ENCODE measurements around the gene OR4X2. TPM values are rescaled to one million over a fixed set of nuclear protein-coding genes. Genes with fewer than 3 reads are reported as not detected.
"Not testable (repeated sequence)": the region's sequence is repeated elsewhere in the genome, so short reads cannot be mapped to it uniquely, and the experiment has no call there.

The OR4X2 gene
- total RNA-seq, 1 donor, result not detected

DNA sequence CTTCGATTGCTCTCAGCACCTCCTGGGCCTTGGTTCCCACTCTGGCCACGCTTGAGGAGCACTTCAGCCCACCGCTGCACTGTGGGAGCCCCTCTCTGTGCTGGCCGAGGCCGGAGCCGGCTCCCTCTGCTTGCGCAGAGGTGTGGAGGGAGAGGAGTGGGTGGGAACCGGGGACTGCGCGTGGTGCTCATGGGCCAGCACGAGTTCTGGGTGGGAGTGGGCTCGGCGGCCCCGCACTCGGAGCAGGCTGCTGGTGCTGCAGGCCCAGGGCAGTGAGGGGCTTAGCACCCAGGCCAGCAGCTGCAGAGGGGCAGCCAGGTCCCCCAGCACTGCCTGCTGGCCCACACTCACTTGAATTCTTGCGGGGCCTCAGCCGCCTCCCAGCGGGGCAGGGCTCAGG, 16.1 kb upstream of the OR4X2 start:
- H3K79me2 ChIP-seq (ENCODE audit: insufficient read depth, low read length), result no peaks in the 10 kb centered on the region
- no peak for DNase-seq (ENCODE audit: insufficient read length, low spot score, missing footprints)
- no peaks in the 10 kb centered on the region for H3K9me3 ChIP-seq (ENCODE audit: low read depth, low read length)
- no peak overlapping the region for H3K4me3 ChIP-seq (ENCODE audit: insufficient read depth, low read length)
- H3K36me3 ChIP-seq (ENCODE audit: insufficient read depth, low read length), result no peaks in the 10 kb centered on the region
- H3K4me2 ChIP-seq (ENCODE audit: insufficient read depth, low read length), result no peak overlapping the region
- no peaks in the 10 kb centered on the region for H3K27me3 ChIP-seq (ENCODE audit: insufficient read depth, low read length)
- no peak overlapping the region for H3K27ac ChIP-seq (ENCODE audit: low read depth, low read length)
- TF ChIP-seq, protein P1, sequence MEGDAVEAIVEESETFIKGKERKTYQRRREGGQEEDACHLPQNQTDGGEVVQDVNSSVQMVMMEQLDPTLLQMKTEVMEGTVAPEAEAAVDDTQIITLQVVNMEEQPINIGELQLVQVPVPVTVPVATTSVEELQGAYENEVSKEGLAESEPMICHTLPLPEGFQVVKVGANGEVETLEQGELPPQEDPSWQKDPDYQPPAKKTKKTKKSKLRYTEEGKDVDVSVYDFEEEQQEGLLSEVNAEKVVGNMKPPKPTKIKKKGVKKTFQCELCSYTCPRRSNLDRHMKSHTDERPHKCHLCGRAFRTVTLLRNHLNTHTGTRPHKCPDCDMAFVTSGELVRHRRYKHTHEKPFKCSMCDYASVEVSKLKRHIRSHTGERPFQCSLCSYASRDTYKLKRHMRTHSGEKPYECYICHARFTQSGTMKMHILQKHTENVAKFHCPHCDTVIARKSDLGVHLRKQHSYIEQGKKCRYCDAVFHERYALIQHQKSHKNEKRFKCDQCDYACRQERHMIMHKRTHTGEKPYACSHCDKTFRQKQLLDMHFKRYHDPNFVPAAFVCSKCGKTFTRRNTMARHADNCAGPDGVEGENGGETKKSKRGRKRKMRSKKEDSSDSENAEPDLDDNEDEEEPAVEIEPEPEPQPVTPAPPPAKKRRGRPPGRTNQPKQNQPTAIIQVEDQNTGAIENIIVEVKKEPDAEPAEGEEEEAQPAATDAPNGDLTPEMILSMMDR (IDR thresholded peaks at IDR 0.05; ENCODE audit: extremely low read depth, low read depth, low read length), result no peak
- no peaks in the 10 kb centered on the region for H3K4me1 ChIP-seq (ENCODE audit: insufficient read depth, low read length)
- H4K20me1 ChIP-seq (ENCODE audit: insufficient read depth, low read length), result no peaks in the 10 kb centered on the region
- no peak overlapping the region for H2AFZ ChIP-seq (ENCODE audit: low read length)

DNA sequence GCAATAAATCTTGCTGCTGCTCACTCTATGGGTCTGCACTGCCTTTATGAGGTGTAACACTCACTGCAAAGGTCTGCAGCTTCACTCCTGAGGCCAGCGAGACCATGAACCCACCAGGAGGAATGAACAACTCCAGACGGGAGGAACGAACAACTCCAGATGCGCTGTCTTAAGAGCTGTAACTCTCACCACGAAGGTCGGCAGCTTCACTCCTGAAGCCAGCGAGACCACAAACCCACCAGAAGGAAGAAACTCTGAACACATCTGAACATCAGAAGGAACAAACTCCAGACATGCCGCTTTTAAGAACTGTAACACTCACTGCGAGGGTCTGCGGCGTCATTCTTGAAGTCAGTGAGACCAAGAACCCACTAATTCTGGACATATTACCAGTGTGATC, 14.8 kb upstream of the OR4X2 start:
- not testable (repeated sequence) for H3K79me2 ChIP-seq (ENCODE audit: insufficient read depth, low read length); H3K4me1 ChIP-seq (ENCODE audit: insufficient read depth, low read length); H3K4me3 ChIP-seq (ENCODE audit: insufficient read depth, low read length); H3K4me2 ChIP-seq (ENCODE audit: insufficient read depth, low read length); H3K27me3 ChIP-seq (ENCODE audit: insufficient read depth, low read length); H2AFZ ChIP-seq (ENCODE audit: low read length); H4K20me1 ChIP-seq (ENCODE audit: insufficient read depth, low read length); H3K36me3 ChIP-seq (ENCODE audit: insufficient read depth, low read length); DNase-seq (ENCODE audit: insufficient read length, low spot score, missing footprints); H3K9me3 ChIP-seq (ENCODE audit: low read depth, low read length); H3K27ac ChIP-seq (ENCODE audit: low read depth, low read length)

DNA sequence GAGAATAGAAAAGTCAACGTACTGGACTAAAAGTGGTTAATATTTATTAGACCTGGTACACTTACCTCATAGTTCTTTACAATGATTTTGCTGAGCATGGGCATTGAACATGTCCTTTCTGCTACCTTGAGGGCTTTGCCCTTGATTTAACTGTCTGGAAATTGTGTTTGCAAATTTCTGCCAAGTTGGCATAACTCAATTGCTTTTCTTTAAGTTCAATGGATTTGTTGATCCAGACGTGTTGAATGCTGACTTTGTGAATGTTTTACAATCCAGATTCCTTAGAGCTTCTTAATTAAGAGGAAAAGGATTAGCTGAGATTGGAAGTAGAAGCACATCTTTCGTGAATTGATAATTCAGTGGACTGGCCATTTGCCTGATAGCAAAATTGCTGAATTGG, 7.2 kb upstream of the OR4X2 start:
- H2AFZ ChIP-seq (ENCODE audit: low read length), result no peak overlapping the region
- TF ChIP-seq, protein P1 (IDR thresholded peaks at IDR 0.05; ENCODE audit: extremely low read depth, low read depth, low read length), result no peak
- H3K79me2 ChIP-seq (ENCODE audit: insufficient read depth, low read length), result no peaks in the 10 kb centered on the region
- H3K36me3 ChIP-seq (ENCODE audit: insufficient read depth, low read length), result no peaks in the 10 kb centered on the region
- H3K27ac ChIP-seq (ENCODE audit: low read depth, low read length), result no peak overlapping the region
- H3K9me3 ChIP-seq (ENCODE audit: low read depth, low read length), result no peaks in the 10 kb centered on the region
- H3K27me3 ChIP-seq (ENCODE audit: insufficient read depth, low read length), result no peaks in the 10 kb centered on the region
- H3K4me2 ChIP-seq (ENCODE audit: insufficient read depth, low read length), result no peak overlapping the region
- DNase-seq (ENCODE audit: insufficient read length, low spot score, missing footprints), result no peak
- H4K20me1 ChIP-seq (ENCODE audit: insufficient read depth, low read length), result no peaks in the 10 kb centered on the region
- H3K4me1 ChIP-seq (ENCODE audit: insufficient read depth, low read length), result no peaks in the 10 kb centered on the region
- H3K4me3 ChIP-seq (ENCODE audit: insufficient read depth, low read length), result no peak overlapping the region

DNA sequence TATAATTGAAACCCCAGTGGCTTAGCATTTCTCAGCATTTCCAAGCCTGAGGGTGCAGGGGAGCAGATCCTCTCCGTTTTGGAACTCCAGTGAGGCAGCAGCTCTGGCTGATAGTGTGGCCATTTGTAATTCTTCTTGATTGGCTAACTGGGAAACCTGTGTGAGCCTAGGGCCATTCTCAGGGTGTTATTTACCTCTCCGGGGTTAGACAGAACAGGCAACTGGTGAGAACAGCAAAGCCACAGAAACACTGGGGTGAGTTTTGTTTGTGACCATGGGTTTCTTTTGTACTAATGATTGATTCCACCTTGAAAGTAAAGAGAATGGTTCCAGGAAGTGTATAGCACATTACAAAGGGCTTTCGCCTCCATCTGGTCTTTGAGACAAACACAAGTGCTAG, 2.4 kb upstream of the OR4X2 start:
- Histone ChIP-seq H4K20me1 (ENCODE audit: insufficient read depth, low read length) (no peaks in the 10 kb centered on the region), H3K4me3 (ENCODE audit: insufficient read depth, low read length) (no peak overlapping the region), H3K4me1 (ENCODE audit: insufficient read depth, low read length) (no peaks in the 10 kb centered on the region), H3K4me2 (ENCODE audit: insufficient read depth, low read length) (no peak overlapping the region), H3K9me3 (ENCODE audit: low read depth, low read length) (no peaks in the 10 kb centered on the region), H3K27me3 (ENCODE audit: insufficient read depth, low read length) (no peaks in the 10 kb centered on the region), H2AFZ (ENCODE audit: low read length) (no peak overlapping the region), H3K27ac (ENCODE audit: low read depth, low read length) (no peak overlapping the region), H3K36me3 (ENCODE audit: insufficient read depth, low read length) (no peaks in the 10 kb centered on the region), H3K79me2 (ENCODE audit: insufficient read depth, low read length) (no peaks in the 10 kb centered on the region)
- TF ChIP-seq, protein P1 (IDR thresholded peaks at IDR 0.05; ENCODE audit: extremely low read depth, low read depth, low read length), result no peak
- no peak for DNase-seq (ENCODE audit: insufficient read length, low spot score, missing footprints)

DNA sequence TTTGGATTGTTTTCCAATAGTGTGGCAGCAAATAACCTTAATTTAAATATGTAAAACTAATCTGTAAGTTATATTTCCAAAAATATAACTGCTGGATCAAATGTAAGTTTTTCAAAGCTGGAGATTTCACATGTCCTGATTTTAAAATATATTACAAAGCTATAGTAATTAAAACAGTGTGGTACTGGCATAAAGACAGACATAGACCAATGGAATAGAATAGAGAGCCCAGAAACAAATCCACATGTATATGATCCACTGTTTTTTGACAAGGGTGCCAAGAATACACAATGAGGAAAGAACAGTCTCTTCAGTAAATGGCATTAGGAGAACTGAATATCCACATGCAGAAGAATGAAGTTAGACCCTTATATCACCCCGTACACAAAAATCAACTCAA, 4.0 kb downstream of the OR4X2 start:
- H3K79me2 ChIP-seq (ENCODE audit: insufficient read depth, low read length), result no peaks in the 10 kb centered on the region
- no peaks in the 10 kb centered on the region for H3K4me1 ChIP-seq (ENCODE audit: insufficient read depth, low read length)
- no peaks in the 10 kb centered on the region for H3K27me3 ChIP-seq (ENCODE audit: insufficient read depth, low read length)
- H2AFZ ChIP-seq (ENCODE audit: low read length), result no peak overlapping the region
- H3K4me2 ChIP-seq (ENCODE audit: insufficient read depth, low read length), result no peak overlapping the region
- H3K27ac ChIP-seq (ENCODE audit: low read depth, low read length), result no peak overlapping the region
- no peaks in the 10 kb centered on the region for H4K20me1 ChIP-seq (ENCODE audit: insufficient read depth, low read length)
- H3K9me3 ChIP-seq (ENCODE audit: low read depth, low read length), result no peaks in the 10 kb centered on the region
- no peak overlapping the region for H3K4me3 ChIP-seq (ENCODE audit: insufficient read depth, low read length)
- DNase-seq (ENCODE audit: insufficient read length, low spot score, missing footprints), result no peak
- H3K36me3 ChIP-seq (ENCODE audit: insufficient read depth, low read length), result no peaks in the 10 kb centered on the region
- TF ChIP-seq, protein P1 (IDR thresholded peaks at IDR 0.05; ENCODE audit: extremely low read depth, low read depth, low read length), result no peak

Data from osteoblast (primary cell).